ENCODE measurements around the gene SPATA16. TPM values are rescaled to one million over a fixed set of nuclear protein-coding genes. Genes with fewer than 3 reads are reported as not detected.
"Not testable (repeated sequence)": the region's sequence is repeated elsewhere in the genome, so short reads cannot be mapped to it uniquely, and the experiment has no call there.

The SPATA16 gene
- total RNA-seq, 1 experiment from 2014 or later: 0.44 TPM

GRCh38 chr3:172968646-172969045 lies 172.4 kb downstream of the SPATA16 start (continued):
- TF ChIP-seq ATF2 (CRISPR knock-in tag; IDR thresholded peaks at IDR 0.05; ENCODE audit: borderline replicate concordance, low read depth): no peak

GRCh38 chr3:172965256-172965655 lies 175.8 kb downstream of the SPATA16 start:
- H3K4me3 Mint-ChIP-seq: no peak overlapping the region
- TF ChIP-seq ZNF138 (CRISPR knock-in tag; conservative IDR thresholded peaks at IDR 0.05): no peak
- TF ChIP-seq GRHL2 (CRISPR knock-in tag; IDR thresholded peaks at IDR 0.05; ENCODE audit: insufficient replicate concordance, severe bottlenecking): no peak
- TF ChIP-seq NFYB (CRISPR knock-in tag; conservative IDR thresholded peaks at IDR 0.05; ENCODE audit: low read depth): no peak
- no peak for TF ChIP-seq TEAD1 (CRISPR knock-in tag; IDR thresholded peaks at IDR 0.05)
- TF ChIP-seq ELF4 (CRISPR knock-in tag; IDR thresholded peaks at IDR 0.05; ENCODE audit: low read depth): no peak
- no peak for TF ChIP-seq GTF2I (CRISPR knock-in tag; conservative IDR thresholded peaks at IDR 0.05)
- no peaks in the 10 kb centered on the region for H3K4me1 Mint-ChIP-seq
- peaks cover 17% of the 10 kb centered on the region for H3K9me3 Mint-ChIP-seq
- ATAC-seq (no peak), DNase-seq (ENCODE audit: low spot score) (no peak)
- peaks cover 5% of the 10 kb centered on the region; the same call in 1 of the 2 replicates for H3K36me3 Mint-ChIP-seq
- CTCF ChIA-PET: no interaction called here
- POLR2A ChIA-PET: no interaction called here
- H3K27ac Mint-ChIP-seq: no peak overlapping the region
- no peaks in the 10 kb centered on the region for H3K27me3 Mint-ChIP-seq (ENCODE audit: low read depth)

- H3K36me3 Mint-ChIP-seq; ATAC-seq; POLR2A ChIA-PET; CTCF ChIA-PET; H3K27me3 Mint-ChIP-seq (ENCODE audit: low read depth); H3K9me3 Mint-ChIP-seq; H3K4me1 Mint-ChIP-seq; H3K4me3 Mint-ChIP-seq; H3K27ac Mint-ChIP-seq; DNase-seq (ENCODE audit: low spot score): not testable (repeated sequence)
- TF ChIP-seq ZNF512 (CRISPR knock-in tag; IDR thresholded peaks at IDR 0.05; ENCODE audit: borderline replicate concordance): 0 out of 2 replicates have a peak, but pooled peaks have one; percentile 4
These were observed 180.3 kb downstream of the SPATA16 start for GRCh38 chr3:172960626-172961182.

GRCh38 chr3:172958565-172958964 lies 182.5 kb downstream of the SPATA16 start:
- H3K27me3 Mint-ChIP-seq (ENCODE audit: low read depth): no peaks in the 10 kb centered on the region
- no peaks in the 10 kb centered on the region for H3K9me3 Mint-ChIP-seq
- DNase-seq (ENCODE audit: low spot score) (no peak), ATAC-seq (no peak)
- no peaks in the 10 kb centered on the region for H3K4me1 Mint-ChIP-seq
- no peak overlapping the region for H3K4me3 Mint-ChIP-seq
- no peak overlapping the region for H3K27ac Mint-ChIP-seq
- ChIA-PET POLR2A (no interaction called here), CTCF (no interaction called here)
- TF ChIP-seq IRF1 (CRISPR knock-in tag; IDR thresholded peaks at IDR 0.05) (no peak), SMAD3 (CRISPR knock-in tag; IDR thresholded peaks at IDR 0.05; ENCODE audit: borderline replicate concordance) (no peak), GTF2I (CRISPR knock-in tag; conservative IDR thresholded peaks at IDR 0.05) (no peak), FOXP4 (CRISPR knock-in tag; IDR thresholded peaks at IDR 0.05) (no peak), TEAD1 (CRISPR knock-in tag; IDR thresholded peaks at IDR 0.05) (no peak)
- no peaks in the 10 kb centered on the region for H3K36me3 Mint-ChIP-seq
